ENCODE measurements around the gene PTPRT. TPM values are rescaled to one million over a fixed set of nuclear protein-coding genes. Genes with fewer than 3 reads are reported as not detected.

PTPRT gene
- total and polyA plus RNA-seq, 12 donors: 0.04 to 0.53 (median 0.22) TPM; not detected in 1

DNA sequence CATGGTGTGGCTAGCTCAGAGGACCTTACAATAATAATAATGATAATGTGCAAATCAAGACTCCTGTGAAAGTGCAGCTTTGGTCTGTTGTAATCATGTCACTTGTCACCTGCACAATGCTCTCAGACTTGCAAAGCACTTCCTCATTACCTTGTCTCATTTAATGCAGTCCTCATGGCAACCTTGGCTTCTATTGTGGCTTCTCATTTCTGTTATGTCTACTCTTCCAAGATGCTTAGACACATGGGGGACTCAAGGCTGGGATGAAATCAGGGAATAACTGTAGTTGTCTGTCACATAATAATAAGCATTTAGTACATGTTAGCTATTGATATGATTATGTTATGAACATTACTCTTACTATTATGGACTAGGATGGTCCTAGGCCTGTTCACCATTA is 484.2 kb downstream of the PTPRT start:
- no peak for ATAC-seq

DNA sequence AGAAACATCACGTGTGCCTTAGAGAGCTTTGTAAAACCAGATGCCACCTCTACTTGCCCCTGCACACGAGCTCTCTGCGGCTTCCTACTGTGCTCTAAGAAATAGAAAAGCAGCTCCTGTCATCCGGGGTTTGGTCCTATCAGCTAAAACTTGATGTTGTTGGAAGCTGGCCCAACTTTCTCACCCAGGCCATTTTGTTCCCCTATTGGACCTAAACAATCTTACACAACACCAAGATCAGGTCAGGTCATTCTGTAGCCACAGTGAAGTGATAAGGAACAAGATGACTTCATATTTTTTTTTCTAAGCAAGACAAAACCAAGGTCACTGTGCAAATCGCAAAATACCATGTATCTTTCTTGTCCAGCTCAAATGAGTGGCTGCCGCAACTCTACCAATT is 486.0 kb downstream of the PTPRT start:
- no peaks in the 10 kb centered on the region for H3K36me3 ChIP-seq
- ATAC-seq (no peak), DNase-seq (no peak)
- TF ChIP-seq, protein P1, sequence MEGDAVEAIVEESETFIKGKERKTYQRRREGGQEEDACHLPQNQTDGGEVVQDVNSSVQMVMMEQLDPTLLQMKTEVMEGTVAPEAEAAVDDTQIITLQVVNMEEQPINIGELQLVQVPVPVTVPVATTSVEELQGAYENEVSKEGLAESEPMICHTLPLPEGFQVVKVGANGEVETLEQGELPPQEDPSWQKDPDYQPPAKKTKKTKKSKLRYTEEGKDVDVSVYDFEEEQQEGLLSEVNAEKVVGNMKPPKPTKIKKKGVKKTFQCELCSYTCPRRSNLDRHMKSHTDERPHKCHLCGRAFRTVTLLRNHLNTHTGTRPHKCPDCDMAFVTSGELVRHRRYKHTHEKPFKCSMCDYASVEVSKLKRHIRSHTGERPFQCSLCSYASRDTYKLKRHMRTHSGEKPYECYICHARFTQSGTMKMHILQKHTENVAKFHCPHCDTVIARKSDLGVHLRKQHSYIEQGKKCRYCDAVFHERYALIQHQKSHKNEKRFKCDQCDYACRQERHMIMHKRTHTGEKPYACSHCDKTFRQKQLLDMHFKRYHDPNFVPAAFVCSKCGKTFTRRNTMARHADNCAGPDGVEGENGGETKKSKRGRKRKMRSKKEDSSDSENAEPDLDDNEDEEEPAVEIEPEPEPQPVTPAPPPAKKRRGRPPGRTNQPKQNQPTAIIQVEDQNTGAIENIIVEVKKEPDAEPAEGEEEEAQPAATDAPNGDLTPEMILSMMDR (IDR thresholded peaks at IDR 0.05): no peak
- H3K4me1 ChIP-seq: no peaks in the 10 kb centered on the region
- H3K27me3 ChIP-seq: no peaks in the 10 kb centered on the region
- WGBS, 2 donors: 62 to 64% methylated on average over 6 of the region's 6 CpGs
- intact Hi-C loops (cut with DNase I): no loop called here
- no peak overlapping the region for H3K4me3 ChIP-seq
- no peak overlapping the region for H3K27ac ChIP-seq
- peaks cover 0 to 6% (median 0%) of the 10 kb centered on the region in 11 donors for H3K9me3 ChIP-seq

More for the DNA sequence above, 484.2 kb downstream of the PTPRT start:
- peaks cover 0 to 22% (median 4%) of the 10 kb centered on the region in 11 donors for H3K9me3 ChIP-seq
- TF ChIP-seq, protein P1 (IDR thresholded peaks at IDR 0.05): no peak
- no peaks in the 10 kb centered on the region for H3K36me3 ChIP-seq
- no peaks in the 10 kb centered on the region for H3K4me1 ChIP-seq
- H3K4me3 ChIP-seq: no peak overlapping the region
- DNase-seq: no peak
- intact Hi-C loops (cut with DNase I): no loop called here
- no peak overlapping the region for H3K27ac ChIP-seq
- H3K27me3 ChIP-seq: no peaks in the 10 kb centered on the region

DNA sequence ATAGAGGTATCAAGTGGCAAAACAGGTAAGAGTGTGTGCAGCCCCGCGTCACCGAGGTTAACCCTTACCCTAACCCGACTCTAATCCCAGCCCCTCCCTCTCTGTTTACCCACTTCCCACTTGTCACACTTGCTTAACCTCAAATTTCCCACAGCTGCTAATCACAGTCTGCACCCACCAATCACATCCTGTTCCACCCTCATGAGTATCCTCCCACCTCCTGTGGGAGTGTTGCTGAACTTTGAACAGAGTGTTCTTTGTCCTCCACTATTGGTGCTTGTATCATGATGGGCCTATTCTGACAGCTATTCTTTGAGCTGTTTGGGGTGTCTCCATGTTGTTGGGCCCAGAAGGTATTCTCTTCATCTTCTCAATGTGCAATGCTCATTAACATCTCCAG is 487.8 kb downstream of the PTPRT start:
- peaks cover 0 to 6% (median 0%) of the 10 kb centered on the region in 11 donors for H3K9me3 ChIP-seq
- ATAC-seq: peak in 1 of 8 donors; percentile 26
- no peak overlapping the region for H3K4me3 ChIP-seq
- WGBS, 2 donors: 85 to 87% methylated on average over 4 of the region's 4 CpGs
- no peak for DNase-seq
- intact Hi-C loops (cut with DNase I): loop anchor here in 1 of 10 donors (2.0 kb wide), 1 partner anchor 63 kb away; no protein-coding TSS in a partner anchor
- no peak overlapping the region for H3K27ac ChIP-seq
- no peaks in the 10 kb centered on the region for H3K36me3 ChIP-seq
- no peaks in the 10 kb centered on the region for H3K27me3 ChIP-seq
- TF ChIP-seq, protein P1 (IDR thresholded peaks at IDR 0.05): no peak
- H3K4me1 ChIP-seq: no peaks in the 10 kb centered on the region

DNA sequence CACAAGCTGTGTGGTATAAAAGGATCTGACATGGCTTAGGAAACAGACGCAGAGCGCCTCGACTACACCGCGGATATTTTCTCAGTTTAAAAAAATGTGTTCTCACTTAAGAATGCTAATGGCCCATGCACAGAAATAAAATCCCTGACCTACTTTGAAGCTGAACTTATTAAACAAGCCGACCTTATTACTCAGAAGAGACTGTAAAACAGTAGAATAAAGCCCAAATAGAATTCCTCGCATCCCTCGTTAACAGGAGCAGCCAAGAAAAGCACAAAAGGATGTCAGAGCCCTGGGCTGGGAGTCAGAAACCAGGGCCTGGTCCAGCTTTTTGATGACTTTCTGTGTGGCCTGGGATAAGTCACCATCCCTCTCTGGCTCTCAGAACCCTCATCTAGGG is 489.3 kb downstream of the PTPRT start:
- ATAC-seq (peak in 1 of 8 donors; percentile 27), DNase-seq (no peak)
- Histone ChIP-seq H3K9me3 (peaks cover 0 to 6% (median 0%) of the 10 kb centered on the region in 11 donors), H3K4me1 (no peaks in the 10 kb centered on the region), H3K27ac (no peak overlapping the region), H3K4me3 (no peak overlapping the region), H3K36me3 (no peaks in the 10 kb centered on the region), H3K27me3 (peaks cover 0 to 4% (median 0%) of the 10 kb centered on the region in 7 donors)
- TF ChIP-seq, protein P1 (IDR thresholded peaks at IDR 0.05): no peak
- 73 to 74% methylated on average over 8 of the region's 8 CpGs for whole genome bisulfite sequencing, 2 donors
- intact Hi-C loops (cut with DNase I): loop anchor here in 1 of 10 donors (2.0 kb wide), 1 partner anchor 64 kb away; no protein-coding TSS in a partner anchor

All from heart right ventricle (tissue), 16 donors.